CD4-positive, alpha-beta T cell treated with Interleukin-15 for 4 hours (primary cell): ENCODE results near the gene ASXL2.
"Not testable (repeated sequence)": the region's sequence is repeated elsewhere in the genome, so short reads cannot be mapped to it uniquely, and the experiment has no call there.

Experiments used
- DNase-seq: peaks from one replicate; pipeline ENCODE4 v3.0.0-alpha.2; 2020; ENCODE audit warnings: low spot score

Gene ASXL2

DNA sequence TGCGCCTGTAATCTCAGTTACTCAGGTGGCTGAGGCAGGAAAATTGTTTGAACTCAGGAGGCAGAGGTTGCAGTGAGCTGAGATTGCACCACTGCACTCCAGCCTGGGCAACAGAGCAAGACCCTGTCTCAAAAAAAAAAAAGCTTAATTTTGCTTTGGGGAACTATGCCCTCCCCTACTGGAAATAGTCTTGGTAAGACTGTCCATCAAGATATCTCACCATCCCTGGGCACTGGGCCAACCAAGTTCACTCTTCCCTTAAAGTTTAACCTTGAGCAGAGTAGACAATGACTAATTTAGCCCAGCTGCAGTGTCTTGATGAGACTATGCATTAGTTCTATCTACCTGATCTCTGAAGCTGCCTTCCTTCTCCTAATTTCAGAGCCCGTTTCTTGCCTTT, 44.7 kb downstream of the ASXL2 start:
- no peak for DNase-seq

DNA sequence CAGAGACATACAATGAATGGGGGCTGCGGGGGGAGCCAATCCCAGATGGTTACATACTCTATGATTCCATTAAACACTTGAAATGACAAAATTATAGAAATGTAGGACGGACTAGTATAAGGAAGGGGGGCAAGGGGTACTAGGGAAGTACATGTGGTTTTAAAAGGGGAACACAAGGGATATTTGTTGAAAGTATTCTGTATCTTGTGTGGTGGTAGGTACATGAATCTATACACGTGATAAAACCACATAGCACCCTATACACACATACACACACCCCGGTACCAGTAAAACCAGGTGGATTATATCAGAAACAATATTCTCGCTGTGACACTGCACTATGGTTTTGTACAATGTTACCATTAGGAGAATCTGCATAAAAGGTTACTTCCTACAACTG, 45.4 kb downstream of the ASXL2 start:
- no peak for DNase-seq

DNA sequence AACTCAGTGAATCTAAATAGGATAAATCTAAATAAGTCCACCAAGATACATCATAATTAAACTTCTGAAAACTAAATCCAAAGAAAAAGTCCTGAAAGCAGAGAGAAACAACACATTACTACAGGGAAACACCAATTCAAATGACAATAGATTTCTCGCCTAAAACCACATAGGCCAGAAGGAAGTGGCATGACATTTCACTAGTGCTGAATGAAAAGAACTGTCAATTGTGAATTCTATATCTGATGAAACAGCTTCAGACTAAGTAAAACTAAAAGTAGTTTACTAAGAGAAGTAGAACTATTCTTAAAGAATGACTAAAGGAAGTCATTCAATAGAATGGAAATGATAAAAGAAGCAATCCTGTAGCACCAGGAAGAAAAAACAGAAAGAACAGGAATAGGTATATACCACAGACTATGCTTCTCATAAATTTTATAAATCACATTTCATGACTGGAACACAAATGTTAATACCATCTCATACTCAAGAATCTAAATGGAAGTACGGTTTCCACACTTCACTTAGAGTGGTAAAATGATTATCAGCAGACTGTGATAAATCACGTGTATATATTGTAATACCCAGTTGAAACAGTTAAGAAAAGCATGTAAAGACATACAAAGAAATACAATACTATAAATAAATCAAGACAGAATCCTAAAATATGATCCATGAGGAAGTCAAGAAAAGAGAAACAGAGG, 46.4 kb downstream of the ASXL2 start:
- peak; percentile 39 for DNase-seq

DNA sequence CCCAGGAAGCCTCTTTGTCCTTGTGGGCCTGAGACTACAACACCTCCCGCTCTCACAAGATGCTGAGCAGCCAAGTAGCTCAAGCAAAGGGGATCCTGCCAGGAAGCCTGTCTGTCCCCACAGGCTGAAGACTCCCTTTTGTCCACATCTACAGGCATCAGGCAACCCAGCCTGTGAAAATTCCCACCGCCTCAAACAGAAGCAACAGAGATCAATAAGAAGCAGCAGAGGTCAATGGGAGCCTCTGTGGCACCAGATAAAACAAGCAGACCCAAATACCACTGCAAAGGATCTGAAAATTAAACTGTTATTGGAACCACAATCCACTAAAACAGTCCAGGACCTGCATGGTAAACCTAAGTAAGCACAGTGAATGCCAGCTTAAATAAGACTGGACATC, 48.5 kb downstream of the ASXL2 start:
- DNase-seq = no peak

DNA sequence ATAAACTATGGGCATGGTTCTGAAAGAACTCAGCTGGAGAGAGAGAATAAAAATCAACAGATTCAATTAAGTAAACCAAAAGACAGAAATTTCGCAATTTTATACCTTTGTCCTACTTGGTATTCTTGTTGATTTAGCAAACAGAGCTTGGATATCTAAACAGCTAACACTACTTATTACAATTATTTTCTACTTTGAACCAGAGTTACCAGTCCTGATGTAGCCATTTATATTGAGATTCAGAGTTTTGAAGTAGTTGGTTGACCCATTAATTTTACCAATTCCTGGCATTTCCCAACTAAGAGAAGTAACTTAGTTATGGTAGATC, 48.9 kb downstream of the ASXL2 start:
- DNase-seq = no peak

DNA sequence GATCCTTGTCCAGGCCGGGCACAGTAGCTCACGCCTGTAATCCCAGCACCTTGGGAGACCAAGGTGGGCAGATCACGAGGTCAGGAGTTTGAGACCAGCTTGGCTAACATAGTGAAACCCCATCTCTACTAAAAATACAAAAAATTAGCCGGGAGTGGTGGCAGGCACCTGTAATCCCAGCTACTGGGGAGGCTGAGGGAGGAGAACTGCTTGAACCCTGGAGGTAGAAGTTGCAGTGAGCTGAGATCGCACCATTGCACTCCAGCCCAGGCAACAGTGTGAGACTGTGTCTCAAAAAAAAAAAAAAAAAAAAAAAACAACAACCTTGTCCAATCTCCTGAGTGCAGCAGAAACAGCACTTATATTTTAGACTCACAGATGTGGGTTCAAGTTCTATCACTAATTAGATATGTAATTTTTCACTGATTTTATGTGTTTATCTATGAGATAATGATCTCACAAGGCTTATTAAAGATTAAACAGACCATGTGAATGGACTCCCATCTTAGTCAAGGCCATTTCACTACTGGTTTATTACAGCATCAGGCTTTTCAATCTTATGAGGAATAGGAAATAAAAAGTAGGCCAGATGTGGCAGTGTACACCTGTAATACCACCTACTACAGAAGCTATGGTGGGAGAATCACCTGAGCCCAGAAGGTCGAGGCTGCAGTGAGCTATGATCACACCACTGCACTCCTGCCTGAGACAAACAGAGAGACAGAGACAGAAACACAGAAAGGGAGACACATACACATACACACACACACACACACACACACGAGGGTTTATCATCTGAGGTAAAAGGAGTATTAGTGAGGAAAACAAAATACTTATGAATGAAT, 49.5 kb downstream of the ASXL2 start:
- DNase-seq = not testable (repeated sequence)

DNA sequence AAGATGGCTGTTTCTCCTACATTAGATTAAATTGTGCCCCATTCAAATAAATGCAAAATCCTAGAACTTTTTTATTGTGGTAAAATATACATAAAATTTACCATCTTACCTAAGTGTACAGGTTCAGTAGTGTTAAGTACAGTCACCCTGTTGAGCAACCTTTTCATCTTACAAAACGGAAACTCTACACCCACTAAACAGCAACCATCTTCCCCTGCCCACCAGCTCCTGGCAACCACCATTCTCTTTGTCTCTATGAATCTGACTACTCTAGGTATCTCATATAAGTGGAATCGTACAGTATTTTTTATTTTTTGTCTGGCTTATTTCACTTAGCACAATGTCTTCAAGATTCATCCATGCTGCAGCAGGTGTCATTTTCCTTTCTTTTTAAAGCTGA, 53.0 kb downstream of the ASXL2 start:
- peak; percentile 52 for DNase-seq

DNA sequence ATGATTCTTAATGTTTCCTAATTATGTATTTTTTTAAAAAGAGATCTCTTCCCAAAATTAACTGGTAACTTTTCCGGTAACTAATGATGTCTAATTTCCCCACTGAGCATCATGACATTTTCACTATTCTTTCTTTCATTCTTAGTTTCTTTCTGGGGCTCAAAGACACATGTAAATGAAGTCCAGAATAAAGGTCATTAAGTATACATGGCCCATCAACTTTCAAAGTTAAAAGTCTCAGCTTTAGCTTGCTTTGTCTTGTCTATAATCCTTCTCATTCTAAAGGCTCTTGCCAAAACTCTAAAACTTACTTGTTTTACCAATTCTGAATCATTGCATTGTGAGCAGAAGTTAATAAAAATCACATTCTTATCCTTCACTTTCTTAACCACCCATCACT, 53.6 kb downstream of the ASXL2 start:
- DNase-seq = no peak

DNA sequence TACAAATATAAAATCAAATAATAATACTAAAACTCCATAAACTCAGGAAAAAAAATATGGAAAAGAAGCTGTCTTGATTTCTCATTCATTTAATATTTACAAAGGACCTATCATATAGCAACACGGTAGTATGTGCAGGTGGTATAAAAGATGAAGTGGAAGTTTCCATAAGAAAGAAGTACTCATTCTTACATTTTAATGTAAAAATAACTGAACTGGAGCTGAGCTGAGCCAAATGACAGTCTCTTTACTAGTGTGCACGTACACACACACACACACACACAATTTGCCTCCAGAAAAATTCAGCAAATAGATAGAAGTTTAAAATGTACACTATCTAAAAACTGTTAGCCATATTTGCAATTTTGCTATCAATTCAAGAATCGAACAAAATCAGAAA, 54.1 kb downstream of the ASXL2 start:
- no peak for DNase-seq

DNA sequence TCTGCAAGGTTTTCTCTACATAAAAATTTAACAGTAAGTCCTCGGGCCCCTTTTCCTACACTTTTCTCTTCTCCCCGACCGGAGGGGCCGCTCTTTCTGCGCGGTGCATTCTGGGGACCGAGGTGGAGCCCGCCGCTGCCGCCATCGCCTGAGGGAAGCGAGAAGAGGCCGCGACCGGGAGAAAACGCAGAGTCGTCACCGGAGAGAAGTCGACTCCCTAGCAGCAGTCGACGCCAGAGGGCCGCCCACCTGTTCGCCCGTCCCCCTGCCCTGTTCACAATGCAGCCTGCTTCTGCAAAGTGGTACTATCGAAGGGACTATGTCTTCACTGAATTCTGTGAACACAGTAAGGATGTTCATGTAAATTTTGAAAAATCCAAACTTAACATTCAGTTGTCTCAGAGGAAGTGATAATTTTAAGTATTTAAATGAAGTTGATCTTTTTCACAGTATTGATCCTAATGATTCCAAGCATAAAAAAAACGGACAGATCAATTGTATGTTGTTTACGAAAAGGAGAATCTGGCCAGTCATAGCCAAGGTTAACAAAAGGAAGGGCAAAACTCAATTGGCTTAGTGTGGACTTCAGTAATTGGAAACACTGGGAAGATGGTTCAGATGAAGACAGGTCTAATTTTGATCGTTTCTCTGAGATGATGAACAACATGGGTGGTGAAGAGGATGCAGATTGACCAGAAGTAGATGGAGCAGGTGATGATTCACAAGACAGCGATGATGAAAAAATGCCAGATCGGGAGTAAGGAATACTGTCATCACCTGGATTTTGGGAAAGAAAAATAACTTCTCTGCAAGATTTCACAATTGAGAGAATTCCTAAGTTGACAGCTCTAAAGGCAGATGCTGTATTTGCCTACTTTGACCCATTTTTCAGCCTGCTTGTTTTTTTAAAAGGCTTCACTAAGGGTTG, 55.8 kb downstream of the ASXL2 start:
- DNase-seq = peak; percentile 40

DNA sequence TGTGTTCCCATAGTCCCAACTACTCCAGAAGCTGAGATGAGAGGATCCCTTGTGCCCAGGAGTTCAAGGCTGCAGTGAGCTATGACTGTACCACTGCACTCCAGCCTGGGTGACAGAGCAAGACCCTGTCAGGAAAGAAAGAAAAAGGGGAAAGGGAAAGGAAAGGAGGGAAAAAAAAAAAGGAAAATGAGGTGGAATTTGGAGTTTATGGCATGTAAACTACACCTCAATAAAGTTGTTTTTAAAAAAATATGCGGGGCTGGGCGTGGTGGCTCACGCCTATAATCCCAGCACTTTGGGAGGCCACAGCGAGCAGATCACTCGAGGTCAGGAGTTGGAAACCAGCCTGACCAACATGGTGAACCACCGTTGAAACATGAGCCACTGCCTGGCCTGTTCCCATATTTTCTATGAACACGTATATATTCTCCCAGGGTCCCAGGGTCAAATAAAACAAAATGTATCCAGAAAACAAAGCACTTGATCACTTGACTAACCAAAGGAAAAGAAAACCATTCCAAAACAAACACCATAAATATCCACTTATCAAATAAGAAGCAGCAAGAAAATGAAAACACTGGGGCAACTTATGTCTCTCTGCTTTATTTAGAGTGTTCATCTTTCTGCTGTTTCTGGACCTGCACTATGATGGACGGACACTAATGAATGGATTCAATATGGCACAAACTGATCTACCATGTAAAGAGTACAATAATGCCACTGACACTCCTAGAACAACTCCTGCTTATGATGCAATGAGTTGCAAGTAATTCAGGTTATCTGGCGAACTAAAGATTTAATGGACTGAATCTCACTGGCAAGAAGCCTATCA, 56.8 kb downstream of the ASXL2 start:
- DNase-seq = no peak

DNA sequence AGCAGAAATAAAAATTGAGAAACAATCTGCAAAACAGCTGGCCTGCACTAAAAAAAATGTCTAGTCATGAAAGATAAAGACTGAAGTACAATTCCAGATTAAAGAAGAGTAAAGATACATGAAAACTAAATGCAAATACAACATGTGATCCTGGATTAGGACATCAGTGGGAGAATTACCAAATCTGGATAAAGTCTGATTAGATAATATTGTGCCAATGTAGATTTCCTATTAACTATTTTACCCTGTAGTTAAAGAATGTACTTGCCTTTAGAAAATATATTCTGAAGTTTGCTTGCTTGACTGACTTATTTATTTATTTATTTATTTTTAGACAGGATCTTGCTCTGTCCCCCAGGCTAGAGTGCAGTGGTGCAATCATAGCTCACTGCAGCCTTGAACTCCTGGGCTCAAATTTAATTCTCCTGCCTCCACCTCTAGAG, 58.7 kb downstream of the ASXL2 start:
- no peak for DNase-seq

DNA sequence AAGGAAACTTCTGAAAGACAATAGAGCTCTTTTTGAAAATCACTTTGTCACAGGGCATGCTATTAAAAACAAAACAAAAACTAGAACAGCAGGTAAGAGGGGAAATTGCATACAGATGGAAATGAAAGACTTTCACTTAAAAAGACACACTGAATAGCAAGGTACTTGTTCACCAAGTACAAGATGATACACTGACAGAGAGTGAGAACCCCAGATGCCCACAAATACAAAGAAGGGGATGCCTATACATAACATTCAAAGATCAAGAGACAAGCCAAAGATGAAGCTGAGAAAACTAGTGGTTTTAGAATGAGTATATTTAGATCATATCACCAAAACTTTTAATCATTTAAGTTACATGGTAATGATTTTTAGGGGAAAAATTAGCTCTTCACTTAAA, 60.7 kb downstream of the ASXL2 start:
- no peak for DNase-seq

DNA sequence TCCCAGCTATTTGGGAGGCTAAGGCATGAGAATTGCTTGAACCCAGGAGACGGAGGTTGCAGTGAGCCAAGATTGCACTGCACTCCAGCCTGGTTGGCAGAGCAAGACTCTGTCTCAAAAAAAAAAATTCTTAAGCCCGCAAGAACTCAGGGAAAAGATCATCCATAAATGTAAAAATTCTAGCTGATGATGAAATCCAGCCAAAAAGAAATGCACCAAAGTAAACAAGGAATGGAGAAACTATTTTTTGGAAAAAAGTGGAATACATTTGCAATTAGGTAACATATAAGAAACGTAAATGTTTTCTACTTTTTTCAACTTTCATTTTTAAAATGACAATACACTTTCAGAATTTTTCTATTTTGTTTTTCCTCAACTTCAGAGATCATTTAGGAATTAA, 61.3 kb downstream of the ASXL2 start:
- no peak for DNase-seq

DNA sequence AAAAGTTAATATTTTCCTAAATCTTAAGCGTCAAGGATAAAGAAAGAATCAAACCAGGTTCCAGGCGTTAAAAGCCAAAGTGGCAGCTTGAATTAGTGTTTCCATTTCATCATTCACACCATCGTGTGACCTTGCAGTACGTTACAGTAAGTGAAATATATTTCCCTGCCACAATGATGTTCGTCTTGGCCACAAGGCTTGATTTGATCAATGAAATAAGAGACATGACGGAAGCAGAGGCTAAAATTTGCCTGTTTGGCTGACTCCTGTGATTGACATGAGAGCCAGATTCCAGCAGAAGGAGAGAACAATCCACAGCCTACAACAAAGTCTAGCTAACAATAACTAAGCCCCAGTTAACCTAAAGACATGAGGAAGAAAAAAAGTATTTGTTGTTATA, 62.0 kb downstream of the ASXL2 start:
- no peak for DNase-seq

DNA sequence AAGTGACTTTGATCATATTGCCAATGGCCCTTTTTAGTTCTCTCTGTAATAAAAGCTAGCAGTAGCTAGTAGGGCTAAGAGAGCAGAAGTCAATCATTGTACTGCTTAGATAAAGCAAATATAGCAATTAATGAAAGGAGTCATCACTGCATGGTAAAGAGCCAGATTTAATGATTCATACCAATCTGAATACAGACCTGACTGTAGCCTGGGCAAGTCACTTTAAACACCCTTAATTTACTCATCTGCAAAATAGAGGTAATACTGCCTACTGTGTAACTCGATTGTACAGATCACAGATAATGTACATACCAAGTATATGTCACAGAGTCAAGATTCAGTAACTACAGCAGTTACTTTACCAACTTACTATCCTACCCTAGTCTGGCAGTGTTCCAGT, 63.6 kb downstream of the ASXL2 start:
- no peak for DNase-seq

DNA sequence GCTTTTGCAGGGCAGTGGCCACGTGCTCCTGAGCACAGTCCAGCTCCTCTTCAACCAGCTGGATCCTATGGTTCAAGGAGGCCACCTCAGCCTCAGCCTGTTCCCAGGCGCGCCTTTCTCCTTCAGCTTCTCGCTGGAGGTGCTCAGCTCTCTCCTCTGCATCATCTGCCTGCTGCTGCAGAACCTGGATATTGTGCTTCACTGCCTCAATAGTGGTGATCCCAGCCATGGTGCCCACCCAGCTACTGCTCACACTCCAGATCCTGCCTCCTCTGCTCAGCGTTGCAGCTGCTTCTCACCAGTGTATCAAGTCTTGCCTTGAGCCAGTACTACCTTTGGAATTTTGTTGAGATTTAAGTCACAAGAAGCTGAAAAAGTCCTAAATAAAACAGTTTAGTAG, 67.9 kb downstream of the ASXL2 start:
- no peak for DNase-seq

DNA sequence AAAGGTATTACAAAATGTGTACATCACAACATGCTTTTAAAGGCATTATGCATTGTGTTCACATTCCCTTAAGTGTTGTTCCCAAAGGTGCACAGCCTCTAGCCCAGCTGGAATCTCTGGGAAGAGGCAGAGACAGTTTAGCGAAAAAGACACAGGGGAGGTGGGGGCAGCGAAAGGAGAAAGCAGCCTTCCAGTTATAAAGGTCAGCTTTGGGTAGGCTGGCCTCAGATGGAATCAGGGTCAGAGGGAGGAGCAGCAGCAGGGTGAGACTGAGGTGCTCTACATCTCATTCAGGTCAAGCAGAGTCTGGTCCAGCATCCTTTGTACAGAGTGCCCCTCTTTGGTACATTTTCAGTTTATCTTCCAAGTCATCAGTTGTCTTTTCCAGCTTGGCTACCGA, 68.6 kb downstream of the ASXL2 start:
- DNase-seq = no peak

DNA sequence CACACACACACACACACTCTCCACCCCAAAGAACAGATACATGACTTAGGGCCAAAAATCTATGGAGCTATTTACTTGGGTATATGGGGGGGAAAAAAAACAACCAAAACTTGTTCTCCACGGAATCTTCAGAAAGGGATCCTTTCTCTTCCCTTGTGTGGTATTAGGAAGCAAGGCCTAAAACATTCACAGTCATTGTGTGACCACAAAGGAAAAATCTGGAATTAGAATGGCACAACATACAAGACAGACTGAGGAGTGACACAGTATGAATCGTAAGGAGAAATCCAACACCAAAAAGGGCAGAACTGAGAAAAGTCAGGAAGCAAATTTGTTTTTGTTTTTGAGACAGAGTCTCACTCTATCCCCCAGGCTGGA, 70.3 kb downstream of the ASXL2 start:
- DNase-seq = no peak

DNA sequence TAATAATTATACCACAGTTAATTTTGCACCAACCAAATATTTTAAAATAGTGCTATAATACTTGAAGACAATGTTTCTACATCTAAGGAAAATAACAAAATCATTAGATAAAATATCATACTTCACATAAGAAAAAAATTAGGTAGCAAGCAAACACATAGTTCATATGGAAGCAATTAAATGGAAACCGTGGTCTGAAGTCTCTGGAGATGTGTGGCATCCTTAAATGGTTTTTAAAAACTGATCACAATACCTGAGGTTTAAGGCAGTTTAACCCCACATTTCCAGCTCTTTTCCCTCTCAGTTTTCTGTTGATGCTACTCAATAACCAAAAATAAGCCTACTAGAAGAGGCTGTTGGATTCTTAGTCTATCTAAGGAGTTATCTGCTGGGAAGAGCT, 71.3 kb downstream of the ASXL2 start:
- DNase-seq = no peak

DNA sequence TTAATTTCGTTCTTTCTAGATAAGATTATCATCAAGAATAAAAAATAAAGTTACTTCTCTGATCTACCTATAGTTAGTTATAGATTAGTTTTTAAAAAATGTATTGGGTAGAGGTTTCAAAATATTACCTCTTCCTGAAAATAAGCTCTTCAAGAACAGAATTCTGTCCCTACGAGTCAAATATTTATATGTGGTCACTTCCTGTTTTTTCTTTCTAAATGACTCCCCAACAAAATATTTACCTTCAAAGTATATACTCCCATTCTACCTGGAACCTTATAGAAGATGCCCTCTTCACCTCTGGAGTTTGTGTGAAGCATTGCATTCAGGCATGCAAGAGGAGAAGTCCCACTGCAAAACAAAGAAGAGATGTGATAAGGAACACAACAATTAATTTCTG, 72.3 kb downstream of the ASXL2 start:
- no peak for DNase-seq

DNA sequence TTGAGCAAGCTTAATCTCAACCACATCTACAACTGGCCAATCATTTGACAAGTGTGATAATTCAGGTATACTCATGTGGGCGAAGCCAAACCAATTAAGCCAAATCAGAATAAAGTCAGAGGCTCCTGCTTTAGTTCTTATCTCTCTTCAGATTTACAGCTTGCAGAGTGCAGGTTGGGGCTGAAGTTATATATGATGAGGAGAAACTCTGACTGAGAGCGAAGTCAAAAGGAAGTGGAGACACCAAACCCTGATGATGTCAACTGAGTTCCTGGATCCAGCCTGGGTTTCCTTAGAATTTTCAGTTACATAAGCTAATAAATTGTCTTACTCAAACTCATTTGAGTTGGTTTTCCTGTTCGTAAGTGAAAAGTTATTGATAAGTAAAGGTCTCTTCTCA, 73.9 kb downstream of the ASXL2 start:
- peak; percentile 38 for DNase-seq
